Fibroblast of pulmonary artery (primary cell): Measurements from ENCODE around the gene RXFP4.

ENCODE experiments used
- DNase-seq: peaks from one replicate; pipeline ENCODE4 v3.0.0-alpha.2; 2010; ENCODE audit warnings: low read depth
- H3K4me3 ChIP-seq: replicated peaks from 2 replicates; pipeline ENCODE4 v1.5.1; 2011; ENCODE audit warnings: low read depth, mild to moderate bottlenecking, control low read depth, low read length, moderate library complexity
- CTCF ChIP-seq: IDR thresholded peaks from 2 replicates; pipeline ENCODE4 v1.5.1; 2011; ENCODE audit warnings: mild to moderate bottlenecking, control low read depth, low read length, inconsistent platforms; ENCODE audit errors: missing control alignments

RXFP4 gene

GRCh38 chr1:155974208-155975115, 33.0 kb downstream of the RXFP4 start:
- no peak for TF ChIP-seq CTCF
- DNase-seq = no peak
- peak overlapping the region; percentile 87 for H3K4me3 ChIP-seq

- no peak for DNase-seq
- peak overlapping the region; percentile 87 for H3K4me3 ChIP-seq
- TF ChIP-seq CTCF = no peak
These were observed 34.1 kb downstream of the RXFP4 start for GRCh38 chr1:155975375-155976061.

- peak overlapping the region; percentile 87 for H3K4me3 ChIP-seq
- no peak for TF ChIP-seq CTCF
- peak; percentile 68 for DNase-seq
These were observed 34.8 kb downstream of the RXFP4 start for GRCh38 chr1:155976062-155976912.

GRCh38 chr1:155976913-155977689, 35.7 kb downstream of the RXFP4 start:
- H3K4me3 ChIP-seq = peak overlapping the region; percentile 87
- DNase-seq = no peak
- TF ChIP-seq CTCF = no peak

GRCh38 chr1:155977690-155978324, 36.4 kb downstream of the RXFP4 start:
- no peak for TF ChIP-seq CTCF
- peak; percentile 27 for DNase-seq
- H3K4me3 ChIP-seq = peak overlapping the region; percentile 87
